ENCODE measurements around the gene LPCAT3.

- TF ChIP-seq CTCF (IDR thresholded peaks at IDR 0.05) (no peak), POLR2AphosphoS5 (IDR thresholded peaks at IDR 0.05) (peak; percentile 44)
These were observed 84.2 kb downstream of the LPCAT3 start for GRCh38 chr12:6934110-6934509.
